ENCODE results near the gene PTPRN2. TPM values are rescaled to one million over a fixed set of nuclear protein-coding genes. Genes with fewer than 3 reads are reported as not detected.

The PTPRN2 gene
- total and polyA plus RNA-seq, 9 of the 15 experiments (the other 6 are each of a cell fraction or from before 2014, with no cell fraction given), result not detected

DNA sequence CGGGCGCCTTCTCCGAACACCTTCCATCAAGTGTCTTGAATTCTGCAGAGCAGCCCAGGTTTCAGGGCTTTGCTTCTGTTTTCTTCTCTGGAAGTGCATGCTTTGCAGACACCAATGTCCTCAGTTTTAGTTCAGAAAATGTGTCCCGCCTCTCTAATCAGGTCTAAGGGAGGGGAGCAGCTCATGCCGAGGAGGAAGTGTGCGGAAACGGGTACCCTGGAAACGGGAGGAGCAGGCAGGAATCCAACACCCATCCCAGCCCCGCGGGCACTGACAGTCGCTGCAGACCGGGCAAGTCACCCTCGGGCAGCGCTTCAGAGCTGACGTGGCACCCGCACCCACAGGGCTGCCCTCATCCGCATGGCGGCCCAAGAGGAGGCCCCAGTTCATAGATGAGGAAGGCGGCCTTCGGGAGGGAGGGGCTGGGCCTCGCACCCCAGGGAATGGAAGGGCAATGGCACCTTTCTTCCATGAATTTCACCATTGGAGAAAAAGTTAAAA lies 912.1 kb downstream of the PTPRN2 start:
- Histone ChIP-seq H3K9me3 (replicated peaks; ENCODE audit: control insufficient read depth, insufficient read depth, low read depth, low read length) (no peaks in the 10 kb centered on the region), H3K9ac (ENCODE audit: insufficient read depth in 1 of 2, low read depth in 2 of 2, low read length in 2 of 2) (no peak overlapping the region), H3K4me3 (no peak overlapping the region), H3K27ac (ENCODE audit: extremely low read depth, low read depth, low read length) (no peak overlapping the region), H3K4me1 (replicated peaks in 1 of 2; ENCODE audit: control insufficient read depth in 2 of 2, insufficient read depth in 2 of 2, low read length in 2 of 2) (peaks cover 0 to 12% of the 10 kb centered on the region in 2 experiments; a peak in 1 of 5 replicates), H3K9me1 (ENCODE audit: control insufficient read depth, insufficient read depth, low read length) (peaks cover 4% of the 10 kb centered on the region), H3K79me2 (ENCODE audit: control insufficient read depth, insufficient read depth, low read length) (no peaks in the 10 kb centered on the region), H3K36me3 (ENCODE audit: control insufficient read depth, insufficient read depth, low read length) (no peaks in the 10 kb centered on the region), H2AFZ (ENCODE audit: low read depth, low read length) (no peak overlapping the region), H3K4me2 (ENCODE audit: insufficient read depth, low read length) (no peak overlapping the region), H4K20me1 (replicated peaks; ENCODE audit: control insufficient read depth, insufficient read depth, low read length) (peaks cover 7% of the 10 kb centered on the region; the same call in 1 of the 2 replicates), H3K27me3 (ENCODE audit: control insufficient read depth in 2 of 2, insufficient read depth in 2 of 2, low read length in 2 of 2) (peaks cover 73 to 87% of the 10 kb centered on the region in 2 experiments)
- no peak for DNase-seq (ENCODE audit: extremely low read depth in 1 of 4, low spot score in 3 of 4)
- BruUV-seq (replicated peaks), result no TSS peak
- POLR2A ChIA-PET, result no interaction called here
- CTCF ChIA-PET (ENCODE audit: low intra/inter-chr PET ratio), result no interaction called here
- TF ChIP-seq FOXA3 (CRISPR knock-in tag; conservative IDR thresholded peaks at IDR 0.05 in 1 of 2, IDR thresholded peaks at IDR 0.05 in 1 of 2), result no peak
- TF ChIP-seq SRSF1 (IDR thresholded peaks at IDR 0.05; ENCODE audit: low read depth, low read length), result no peak
- TF ChIP-seq ZFPM2 (CRISPR knock-in tag; IDR thresholded peaks at IDR 0.05), result no peak
- no peak for TF ChIP-seq ZNF217 (CRISPR knock-in tag; IDR thresholded peaks at IDR 0.05)
- no peak for TF ChIP-seq NFYB (IDR thresholded peaks at IDR 0.05; ENCODE audit: extremely low read depth, insufficient read length)
- intact Hi-C loops (cut with micrococcal nuclease), result no loop called here
- WGBS (ENCODE audit: insufficient coverage, low coverage, missing lambda C conversion rate), result 1% methylated on average over 21 of the region's 21 CpGs
- no peak for FAIRE-seq
- in situ Hi-C loops (cut with MboI), result no loop called here
- ATAC-seq, result no peak
